Gastrocnemius medialis (tissue), 4 donors: ENCODE results near the gene PEA15. TPM values are rescaled to one million over a fixed set of nuclear protein-coding genes. Genes with fewer than 3 reads are reported as not detected.

ENCODE experiments used
- ATAC-seq, 2 donors: fragments of 150-250 bp; one replicate each; pipeline ENCODE4 v1.9.1; 2016
- DNase-seq, 2 donors: peaks; one replicate each; pipeline ENCODE4 v3.0.0-alpha.2; 2019
- H3K27ac ChIP-seq, 4 donors: fragments of 200-600 bp; sonication (generic); 1 replicate in 1 of 4; 2 replicates in 3 of 4; pipeline ENCODE4 v1.5.1; 2016 to 2018; ENCODE audit warnings: mild to moderate bottlenecking in 2 of 4, moderate library complexity in 1 of 4
- H3K27me3 ChIP-seq, 3 donors: fragments of 200-600 bp; sonication (generic) in 2 of 3; 1 replicate in 1 of 3; 2 replicates in 2 of 3; pipeline versions ENCODE4 v1.5.1 to v1.6.0; 2016 to 2019; ENCODE audit warnings: mild to moderate bottlenecking in 1 of 3, moderate library complexity in 1 of 3
- H3K36me3 ChIP-seq, 2 donors: fragments of 200-600 bp; sonication (generic) in 1 of 2; one replicate each; pipeline ENCODE4 v1.5.1; 2017 to 2018
- H3K4me1 ChIP-seq, 2 donors: fragments of 200-600 bp; sonication (generic) in 1 of 2; one replicate each; pipeline ENCODE4 v1.5.1; 2016 to 2017; ENCODE audit warnings: mild to moderate bottlenecking in 2 of 2
- H3K4me3 ChIP-seq, 4 donors: fragments of 200-600 bp; sonication (generic) in 3 of 4; 1 replicate in 1 of 4; 2 replicates in 3 of 4; pipeline ENCODE4 v1.5.1; 2016 to 2019; ENCODE audit warnings: mild to moderate bottlenecking in 2 of 4
- H3K9me3 ChIP-seq, 3 donors: fragments of 200-600 bp; sonication (generic) in 2 of 3; 1 replicate in 1 of 3; 2 replicates in 2 of 3; pipeline ENCODE4 v1.5.1; 2016 to 2019
- POLR2A ChIP-seq, 2 donors: fragments of 450-650 bp; IDR thresholded peaks; one replicate each; pipeline ENCODE4 v1.6.1; 2017; ENCODE audit warnings: antibody characterized with exemption in 2 of 2, mild to moderate bottlenecking in 2 of 2, moderate library complexity in 2 of 2
- in situ Hi-C, 4 donors: fragments of 200-750 bp; cut with MboI; loops; one replicate each; pipeline versions ENCODE4 v1.15.0 to v1.8.0; 2017; ENCODE audit warnings: low sequenced_read_pairs in 4 of 4
- intact Hi-C: fragments of 100-400 bp; cut with DNase I; formaldehyde crosslinking; loops from one replicate; pipeline ENCODE4 v1.15.1; 2023; ENCODE audit warnings: low total_unique reads
- total RNA-seq, 4 donors: library from RNA; depleted of rRNA; stranded (reverse); fragments of >200 nt; gene quantifications; one replicate each; pipeline versions ENCODE4 v1.1.0 to v1.2.3, GENCODE V29; 2016
- TF ChIP-seq, protein P1 (sequence below), 5 experiments: fragments of 450-650 bp in 3 of 5; fragments of 200-600 bp in 2 of 5; sonication (generic) in 2 of 5; IDR thresholded peaks in 4 of 5; conservative IDR thresholded peaks in 1 of 5; 1 replicate in 4 of 5; 2 replicates in 1 of 5; pipeline ENCODE4 v1.5.1; 2016 to 2019; ENCODE audit warnings: antibody characterized with exemption in 5 of 5, mild to moderate bottlenecking in 3 of 5, moderate library complexity in 3 of 5

PEA15 gene
- total RNA-seq, 4 donors from 2014 or later = 10.5 to 34.7 (median 27.2) TPM

DNA sequence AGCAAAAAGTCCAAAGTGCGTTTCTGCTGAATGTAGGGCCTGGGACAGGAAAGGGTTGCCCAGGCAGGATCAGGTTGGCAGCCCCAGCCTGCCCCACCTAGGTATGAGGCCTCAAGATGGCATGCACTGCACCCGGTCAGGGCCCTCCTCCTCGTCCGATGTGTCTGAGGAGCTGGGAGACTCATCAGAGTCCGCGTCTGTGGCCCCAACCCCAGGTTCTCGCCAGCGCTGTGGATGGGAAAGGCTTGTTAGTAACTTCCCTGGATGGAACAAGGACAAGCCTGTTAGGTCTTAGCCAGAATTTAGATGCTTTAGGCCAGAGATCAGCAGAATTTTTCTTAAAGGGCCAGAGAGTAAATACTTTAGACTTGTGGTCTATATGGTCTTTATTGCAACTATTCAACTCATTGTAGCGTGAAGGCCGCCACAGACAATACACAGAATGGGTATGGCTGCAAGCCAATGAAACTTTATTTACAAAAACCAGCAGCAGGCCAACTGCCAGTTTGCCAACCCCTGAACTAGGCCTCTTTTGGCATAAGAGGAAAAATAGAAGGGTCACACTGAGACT, 12.4 kb downstream of the PEA15 start:
- intact Hi-C loops = no loop called here
- in situ Hi-C loops = no loop called here
- peak overlapping the region in 3 of 4 donors; percentile 34 to 59 (median 44) for H3K27ac ChIP-seq
- TF ChIP-seq, protein P1, sequence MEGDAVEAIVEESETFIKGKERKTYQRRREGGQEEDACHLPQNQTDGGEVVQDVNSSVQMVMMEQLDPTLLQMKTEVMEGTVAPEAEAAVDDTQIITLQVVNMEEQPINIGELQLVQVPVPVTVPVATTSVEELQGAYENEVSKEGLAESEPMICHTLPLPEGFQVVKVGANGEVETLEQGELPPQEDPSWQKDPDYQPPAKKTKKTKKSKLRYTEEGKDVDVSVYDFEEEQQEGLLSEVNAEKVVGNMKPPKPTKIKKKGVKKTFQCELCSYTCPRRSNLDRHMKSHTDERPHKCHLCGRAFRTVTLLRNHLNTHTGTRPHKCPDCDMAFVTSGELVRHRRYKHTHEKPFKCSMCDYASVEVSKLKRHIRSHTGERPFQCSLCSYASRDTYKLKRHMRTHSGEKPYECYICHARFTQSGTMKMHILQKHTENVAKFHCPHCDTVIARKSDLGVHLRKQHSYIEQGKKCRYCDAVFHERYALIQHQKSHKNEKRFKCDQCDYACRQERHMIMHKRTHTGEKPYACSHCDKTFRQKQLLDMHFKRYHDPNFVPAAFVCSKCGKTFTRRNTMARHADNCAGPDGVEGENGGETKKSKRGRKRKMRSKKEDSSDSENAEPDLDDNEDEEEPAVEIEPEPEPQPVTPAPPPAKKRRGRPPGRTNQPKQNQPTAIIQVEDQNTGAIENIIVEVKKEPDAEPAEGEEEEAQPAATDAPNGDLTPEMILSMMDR (IDR thresholded peaks at IDR 0.05 in 4 of 5, conservative IDR thresholded peaks at IDR 0.05 in 1 of 5) = no peak
- no peak overlapping the region for H3K4me3 ChIP-seq
- H3K4me1 ChIP-seq = peaks cover 11 to 17% of the 10 kb centered on the region in 2 donors
- peaks cover 4 to 94% of the 10 kb centered on the region in 2 donors for H3K36me3 ChIP-seq
- H3K9me3 ChIP-seq = no peaks in the 10 kb centered on the region
- DNase-seq = no peak
- no peak for ATAC-seq
- H3K27me3 ChIP-seq = no peaks in the 10 kb centered on the region

DNA sequence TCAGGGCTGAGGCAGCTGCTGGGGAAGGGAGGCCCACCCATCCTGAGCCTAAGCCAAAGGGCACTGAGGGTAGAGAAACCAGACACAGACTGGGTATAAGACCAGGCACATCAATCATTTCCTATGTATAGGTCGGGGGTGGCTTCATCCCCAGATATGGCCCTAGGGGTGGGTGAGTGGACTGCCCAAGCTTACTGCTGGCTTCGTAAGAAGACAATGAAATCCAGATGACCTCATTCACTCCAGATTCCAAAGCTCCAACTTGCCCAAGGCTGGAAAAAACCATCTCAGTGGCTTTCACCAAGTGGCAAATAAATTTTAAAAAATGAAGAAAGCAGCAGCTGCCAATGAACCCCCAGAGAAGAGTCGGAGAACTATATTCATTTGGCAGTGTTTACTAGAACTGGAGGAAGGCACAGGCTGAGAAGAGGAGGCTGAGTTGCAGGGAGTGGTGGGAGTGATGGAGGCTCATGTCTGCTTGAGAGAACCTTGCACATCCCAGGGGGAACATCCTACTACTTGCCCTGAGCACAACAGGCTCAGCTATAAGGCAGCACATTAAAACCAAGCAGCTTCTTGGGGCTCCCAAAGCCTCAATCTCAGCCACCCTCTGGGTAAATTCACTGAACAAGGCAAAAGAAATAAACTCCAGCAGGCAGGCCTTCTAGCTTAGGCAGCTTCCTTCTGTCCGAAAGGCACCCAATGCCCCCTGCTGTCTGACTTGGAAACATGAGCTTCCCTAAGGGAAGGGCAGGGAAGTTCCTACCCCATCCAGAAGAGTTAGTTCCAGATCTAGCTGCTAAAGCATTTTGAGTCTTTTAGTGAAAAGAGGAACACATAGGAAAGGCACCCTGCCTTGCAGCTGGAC, 14.1 kb downstream of the PEA15 start:
- H3K4me1 ChIP-seq = peaks cover 11 to 17% of the 10 kb centered on the region in 2 donors
- intact Hi-C loops (no loop called here), in situ Hi-C loops (no loop called here)
- peak; percentile 35 to 46 for DNase-seq
- peak; percentile 73 to 82 for ATAC-seq
- no peaks in the 10 kb centered on the region for H3K27me3 ChIP-seq
- H3K27ac ChIP-seq = peak overlapping the region; percentile 16 to 59 (median 21)
- peaks cover 10 to 94% of the 10 kb centered on the region in 2 donors for H3K36me3 ChIP-seq
- H3K9me3 ChIP-seq = no peaks in the 10 kb centered on the region
- TF ChIP-seq, protein P1 (IDR thresholded peaks at IDR 0.05 in 4 of 5, conservative IDR thresholded peaks at IDR 0.05 in 1 of 5) = peak; percentile 53 to 63 (median 57)
- TF ChIP-seq POLR2A (IDR thresholded peaks at IDR 0.05) = no peak
- no peak overlapping the region for H3K4me3 ChIP-seq

- peak overlapping the region; percentile 14 to 59 (median 20) for H3K27ac ChIP-seq
- intact Hi-C loops (no loop called here), in situ Hi-C loops (no loop called here)
- H3K4me3 ChIP-seq = no peak overlapping the region
- TF ChIP-seq, protein P1 (IDR thresholded peaks at IDR 0.05 in 4 of 5, conservative IDR thresholded peaks at IDR 0.05 in 1 of 5) = no peak
- no peak for TF ChIP-seq POLR2A (IDR thresholded peaks at IDR 0.05)
- H3K27me3 ChIP-seq = no peaks in the 10 kb centered on the region
- H3K4me1 ChIP-seq = peaks cover 11 to 17% of the 10 kb centered on the region in 2 donors
- no peaks in the 10 kb centered on the region for H3K9me3 ChIP-seq
- no peak for DNase-seq
- ATAC-seq = no peak
- H3K36me3 ChIP-seq = peaks cover 10 to 94% of the 10 kb centered on the region in 2 donors
These were observed 15.1 kb downstream of the PEA15 start for GRCh38 chr1:160220301-160220700.

DNA sequence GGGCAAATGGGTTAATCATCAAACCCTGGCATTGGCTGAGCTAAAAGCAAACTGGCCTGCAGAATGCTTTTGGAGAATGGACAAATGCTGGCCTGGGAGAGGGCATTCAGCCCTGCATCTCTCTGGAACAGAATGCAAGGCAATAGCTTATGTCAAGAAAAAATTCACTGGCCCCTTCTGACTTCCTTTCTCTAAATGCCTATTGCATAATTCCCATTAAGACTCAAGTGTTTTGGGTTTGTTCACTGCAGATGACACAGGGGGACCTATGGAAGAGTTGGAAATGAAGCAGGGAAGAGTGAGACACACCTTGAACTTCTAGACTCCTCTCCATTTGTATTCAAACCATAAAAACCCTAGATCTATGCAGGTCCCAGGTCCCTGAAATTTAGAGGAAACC, 15.9 kb downstream of the PEA15 start:
- DNase-seq = no peak
- no peak for ATAC-seq
- TF ChIP-seq, protein P1 (IDR thresholded peaks at IDR 0.05 in 4 of 5, conservative IDR thresholded peaks at IDR 0.05 in 1 of 5) = no peak
- TF ChIP-seq POLR2A (IDR thresholded peaks at IDR 0.05) = no peak
- Histone ChIP-seq H3K4me3 (no peak overlapping the region), H3K4me1 (peaks cover 11 to 17% of the 10 kb centered on the region in 2 donors), H3K27ac (no peak overlapping the region), H3K27me3 (no peaks in the 10 kb centered on the region), H3K9me3 (no peaks in the 10 kb centered on the region), H3K36me3 (peaks cover 10 to 94% of the 10 kb centered on the region in 2 donors)
- in situ Hi-C loops (no loop called here), intact Hi-C loops (no loop called here)
